Measurements from ENCODE around the gene LCNL1. TPM values are rescaled to one million over a fixed set of nuclear protein-coding genes. Genes with fewer than 3 reads are reported as not detected.

Gene LCNL1
- total and polyA plus RNA-seq, 12 donors, result 0.06 to 10.5 (median 0.78) TPM; not detected in 2

GRCh38 chr9:137011907-137012675, 29.3 kb downstream of the LCNL1 start:
- H3K4me3 ChIP-seq, result no peak overlapping the region
- no peak for DNase-seq
- peaks cover 0 to 43% of the 10 kb centered on the region in 2 donors for H3K36me3 ChIP-seq (replicated peaks in 1 of 2)
- 91 to 94% (median 94%) methylated on average over 21 to 39 of the region's 39 CpGs for WGBS, 4 donors
- intact Hi-C loops (cut with DNase I), result no loop called here
- H3K27ac ChIP-seq, result no peak overlapping the region
- no peaks in the 10 kb centered on the region for H3K9me3 ChIP-seq (replicated peaks in 1 of 3)
- no peaks in the 10 kb centered on the region for H3K27me3 ChIP-seq
- H3K4me1 ChIP-seq (replicated peaks in 1 of 2), result no peaks in the 10 kb centered on the region
- TF ChIP-seq POLR2A (IDR thresholded peaks at IDR 0.05), result no peak
- TF ChIP-seq CTCF (IDR thresholded peaks at IDR 0.05), result no peak

GRCh38 chr9:137012694-137013570, 30.1 kb downstream of the LCNL1 start:
- no peaks in the 10 kb centered on the region for H3K4me1 ChIP-seq (replicated peaks in 1 of 2)
- 84 to 100% (median 90%) methylated on average over 2 to 67 of the region's 67 CpGs for WGBS, 4 donors
- TF ChIP-seq CTCF (IDR thresholded peaks at IDR 0.05) (no peak), POLR2A (IDR thresholded peaks at IDR 0.05) (no peak)
- no peak overlapping the region for H3K27ac ChIP-seq
- H3K4me3 ChIP-seq, result no peak overlapping the region
- no peaks in the 10 kb centered on the region for H3K9me3 ChIP-seq (replicated peaks in 1 of 3)
- intact Hi-C loops (cut with DNase I), result no loop called here
- peaks cover 0 to 51% of the 10 kb centered on the region in 2 donors for H3K36me3 ChIP-seq (replicated peaks in 1 of 2)
- no peaks in the 10 kb centered on the region for H3K27me3 ChIP-seq
- DNase-seq, result no peak

DNA sequence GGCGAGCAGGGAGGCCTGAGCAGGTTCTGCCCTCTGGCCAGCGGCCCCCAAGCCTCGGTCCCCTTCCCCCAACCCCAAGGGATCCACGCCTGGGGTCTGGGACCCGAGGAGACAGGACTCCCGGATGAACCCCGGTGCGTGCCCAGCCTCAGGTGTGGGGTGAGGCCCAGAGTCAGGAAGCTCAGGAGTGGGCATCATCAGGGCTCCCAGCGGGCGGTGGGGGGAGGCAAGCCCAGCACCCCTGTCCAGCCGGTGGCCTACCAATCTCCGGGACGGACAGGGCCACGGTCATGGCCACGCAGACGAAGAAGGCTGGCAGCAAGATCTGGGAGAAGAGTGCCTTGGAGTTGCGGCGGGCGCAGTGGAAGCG, 30.8 kb downstream of the LCNL1 start:
- Histone ChIP-seq H3K27ac (no peak overlapping the region), H3K9me3 (replicated peaks in 1 of 3) (no peaks in the 10 kb centered on the region), H3K4me3 (no peak overlapping the region), H3K27me3 (no peaks in the 10 kb centered on the region), H3K4me1 (replicated peaks in 1 of 2) (no peaks in the 10 kb centered on the region), H3K36me3 (replicated peaks in 1 of 2) (peaks cover 0 to 49% of the 10 kb centered on the region in 2 donors)
- no peak for TF ChIP-seq CTCF (IDR thresholded peaks at IDR 0.05)
- no peak for TF ChIP-seq POLR2A (IDR thresholded peaks at IDR 0.05)
- DNase-seq, result no peak
- 80 to 96% (median 94%) methylated on average over 2 to 20 of the region's 20 CpGs for WGBS, 4 donors
- intact Hi-C loops (cut with DNase I), result no loop called here

GRCh38 chr9:137014166-137014565, 31.4 kb downstream of the LCNL1 start:
- Histone ChIP-seq H3K9me3 (replicated peaks in 1 of 3) (no peaks in the 10 kb centered on the region), H3K27me3 (no peaks in the 10 kb centered on the region), H3K4me1 (replicated peaks in 1 of 2) (no peaks in the 10 kb centered on the region), H3K4me3 (no peak overlapping the region), H3K27ac (no peak overlapping the region), H3K36me3 (replicated peaks in 1 of 2) (peaks cover 0 to 49% of the 10 kb centered on the region in 2 donors)
- no peak for DNase-seq
- intact Hi-C loops (cut with DNase I), result no loop called here
- 92 to 96% (median 93%) methylated on average over 20 to 23 of the region's 23 CpGs; no CpG with 5 or more reads in 1 of the 4 donors for WGBS, 4 donors
- TF ChIP-seq CTCF (IDR thresholded peaks at IDR 0.05), result no peak
- TF ChIP-seq POLR2A (IDR thresholded peaks at IDR 0.05), result no peak
